ENCODE results near the gene PREP. TPM values are rescaled to one million over a fixed set of nuclear protein-coding genes. Genes with fewer than 3 reads are reported as not detected.

The PREP gene
- total RNA-seq, 1 donor from 2014 or later: 47.8 TPM

GRCh38 chr6:105282631-105283585 lies 120.0 kb downstream of the PREP start:
- TF ChIP-seq, protein P1, sequence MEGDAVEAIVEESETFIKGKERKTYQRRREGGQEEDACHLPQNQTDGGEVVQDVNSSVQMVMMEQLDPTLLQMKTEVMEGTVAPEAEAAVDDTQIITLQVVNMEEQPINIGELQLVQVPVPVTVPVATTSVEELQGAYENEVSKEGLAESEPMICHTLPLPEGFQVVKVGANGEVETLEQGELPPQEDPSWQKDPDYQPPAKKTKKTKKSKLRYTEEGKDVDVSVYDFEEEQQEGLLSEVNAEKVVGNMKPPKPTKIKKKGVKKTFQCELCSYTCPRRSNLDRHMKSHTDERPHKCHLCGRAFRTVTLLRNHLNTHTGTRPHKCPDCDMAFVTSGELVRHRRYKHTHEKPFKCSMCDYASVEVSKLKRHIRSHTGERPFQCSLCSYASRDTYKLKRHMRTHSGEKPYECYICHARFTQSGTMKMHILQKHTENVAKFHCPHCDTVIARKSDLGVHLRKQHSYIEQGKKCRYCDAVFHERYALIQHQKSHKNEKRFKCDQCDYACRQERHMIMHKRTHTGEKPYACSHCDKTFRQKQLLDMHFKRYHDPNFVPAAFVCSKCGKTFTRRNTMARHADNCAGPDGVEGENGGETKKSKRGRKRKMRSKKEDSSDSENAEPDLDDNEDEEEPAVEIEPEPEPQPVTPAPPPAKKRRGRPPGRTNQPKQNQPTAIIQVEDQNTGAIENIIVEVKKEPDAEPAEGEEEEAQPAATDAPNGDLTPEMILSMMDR (IDR thresholded peaks at IDR 0.05; ENCODE audit: unreplicated experiment): no peak
- no peak overlapping the region for H3K27ac Mint-ChIP-seq
- DNase-seq (ENCODE audit: low spot score in 2 of 2, unreplicated experiment in 2 of 2): no peak
- no peaks in the 10 kb centered on the region for H3K27me3 Mint-ChIP-seq (ENCODE audit: low read depth)
- H3K36me3 Mint-ChIP-seq: peaks cover 51% of the 10 kb centered on the region
- H3K9me3 Mint-ChIP-seq: no peaks in the 10 kb centered on the region
- H3K4me3 Mint-ChIP-seq: no peak overlapping the region
- H3K4me1 Mint-ChIP-seq: no peaks in the 10 kb centered on the region

DNA sequence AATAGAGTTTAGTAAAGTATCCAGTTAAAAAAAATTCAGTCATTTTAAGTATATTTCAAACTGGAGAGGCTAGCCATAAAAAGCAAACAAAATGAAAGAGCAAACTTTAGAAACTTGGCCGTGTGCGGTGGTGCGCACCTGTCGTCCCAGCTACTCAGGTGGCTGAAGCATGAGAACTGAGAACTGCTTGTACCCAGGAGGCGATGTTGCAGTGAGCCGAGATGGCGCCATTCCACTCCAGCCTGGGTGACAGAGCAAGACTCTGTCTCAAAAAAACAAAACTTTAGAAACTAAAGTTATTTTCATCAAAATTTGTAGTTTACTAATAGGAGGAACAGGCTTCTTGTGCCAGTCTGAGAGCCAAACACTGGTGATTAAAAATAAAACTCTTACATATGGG lies 122.8 kb downstream of the PREP start:
- TF ChIP-seq, protein P1 (IDR thresholded peaks at IDR 0.05; ENCODE audit: unreplicated experiment): no peak
- H3K9me3 Mint-ChIP-seq: peaks cover 4% of the 10 kb centered on the region

DNA sequence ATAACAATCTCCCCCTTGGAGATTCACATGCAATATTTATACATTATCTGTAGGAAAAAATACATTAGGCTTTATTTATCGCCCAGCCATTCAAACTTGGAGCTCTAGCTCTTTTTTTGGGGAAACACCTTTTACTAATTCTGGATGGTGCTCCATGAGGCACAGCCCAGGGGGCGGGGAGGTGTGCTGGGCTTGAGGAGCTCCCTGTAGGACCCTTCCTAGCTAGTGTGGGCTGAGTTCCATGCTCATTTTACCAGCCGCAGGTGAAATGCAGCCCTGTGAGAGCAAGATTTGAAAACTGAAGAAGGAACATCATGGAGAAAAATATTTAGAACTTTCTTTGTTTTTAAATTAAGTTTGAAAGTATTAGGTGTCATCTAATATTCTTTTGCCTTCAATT lies 123.4 kb downstream of the PREP start:
- peaks cover 4% of the 10 kb centered on the region for H3K9me3 Mint-ChIP-seq
- peaks cover 56% of the 10 kb centered on the region for H3K36me3 Mint-ChIP-seq
- no peaks in the 10 kb centered on the region for H3K4me1 Mint-ChIP-seq
- TF ChIP-seq, protein P1 (IDR thresholded peaks at IDR 0.05; ENCODE audit: unreplicated experiment): no peak
- no peaks in the 10 kb centered on the region for H3K27me3 Mint-ChIP-seq (ENCODE audit: low read depth)
- no peak overlapping the region for H3K4me3 Mint-ChIP-seq
- no peak overlapping the region for H3K27ac Mint-ChIP-seq
- no peak for DNase-seq (ENCODE audit: low spot score in 2 of 2, unreplicated experiment in 2 of 2)

More for the DNA sequence above, 122.8 kb downstream of the PREP start:
- Mint-ChIP-seq H3K27ac (no peak overlapping the region), H3K4me1 (no peaks in the 10 kb centered on the region), H3K36me3 (peaks cover 58% of the 10 kb centered on the region), H3K4me3 (no peak overlapping the region), H3K27me3 (ENCODE audit: low read depth) (no peaks in the 10 kb centered on the region)
- DNase-seq (ENCODE audit: low spot score in 2 of 2, unreplicated experiment in 2 of 2): no peak

DNA sequence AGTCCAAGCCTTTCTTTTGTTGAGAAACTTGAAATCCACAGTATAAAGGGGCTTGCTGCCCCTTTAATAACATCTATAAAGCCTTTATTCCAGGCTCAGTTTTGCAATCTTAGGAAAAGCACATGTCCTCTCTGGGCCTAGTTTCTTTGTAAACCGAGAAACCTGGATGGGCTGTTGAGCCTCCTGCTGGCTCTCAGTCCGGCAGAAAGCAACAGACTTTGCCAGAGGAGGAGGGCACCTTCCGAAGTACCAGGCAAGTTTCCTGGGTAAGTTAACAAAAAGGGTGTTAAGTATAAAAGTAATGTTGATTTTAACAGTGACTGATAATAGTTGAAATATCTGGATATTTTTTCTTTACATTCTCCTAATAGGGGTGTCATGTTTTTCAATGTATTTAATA lies 124.1 kb downstream of the PREP start:
- DNase-seq (ENCODE audit: low spot score in 2 of 2, unreplicated experiment in 2 of 2): no peak
- H3K27me3 Mint-ChIP-seq (ENCODE audit: low read depth): no peaks in the 10 kb centered on the region
- TF ChIP-seq, protein P1 (IDR thresholded peaks at IDR 0.05; ENCODE audit: unreplicated experiment): no peak
- no peak overlapping the region for H3K27ac Mint-ChIP-seq
- H3K9me3 Mint-ChIP-seq: peaks cover 4% of the 10 kb centered on the region
- no peak overlapping the region for H3K4me3 Mint-ChIP-seq
- peaks cover 2% of the 10 kb centered on the region for H3K4me1 Mint-ChIP-seq
- peaks cover 50% of the 10 kb centered on the region for H3K36me3 Mint-ChIP-seq

DNA sequence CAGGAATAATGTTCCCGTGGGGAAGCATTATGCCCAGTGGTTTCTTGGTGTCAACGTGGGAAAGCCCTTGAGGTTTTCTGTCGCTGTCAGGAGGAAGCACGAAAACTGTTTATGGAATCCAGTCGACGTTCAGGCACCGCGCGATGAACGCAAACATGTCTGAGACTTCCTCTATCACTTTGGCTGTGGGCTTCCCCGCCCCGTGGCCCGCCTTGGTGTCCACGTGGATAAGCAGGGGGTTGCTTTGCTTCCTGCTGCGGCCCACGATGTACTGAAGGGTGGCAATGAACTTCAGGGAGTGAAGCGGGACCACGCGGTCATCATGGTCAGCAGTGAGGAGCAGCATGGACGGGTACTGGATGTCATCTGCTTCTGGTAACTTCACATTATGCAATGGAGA lies 124.8 kb downstream of the PREP start:
- TF ChIP-seq, protein P1 (IDR thresholded peaks at IDR 0.05; ENCODE audit: unreplicated experiment): no peak

More for the DNA sequence above, 124.8 kb downstream of the PREP start:
- no peaks in the 10 kb centered on the region for H3K27me3 Mint-ChIP-seq (ENCODE audit: low read depth)
- peaks cover 9% of the 10 kb centered on the region for H3K4me1 Mint-ChIP-seq
- H3K9me3 Mint-ChIP-seq: peaks cover 4% of the 10 kb centered on the region
- H3K27ac Mint-ChIP-seq: no peak overlapping the region
- no peak overlapping the region for H3K4me3 Mint-ChIP-seq
- peaks cover 48% of the 10 kb centered on the region for H3K36me3 Mint-ChIP-seq
- no peak for DNase-seq (ENCODE audit: low spot score in 2 of 2, unreplicated experiment in 2 of 2)
